Adrenal gland (tissue), 5 donors: ENCODE results near the gene ST8SIA5.

Experiments
- CTCF ChIP-seq, 6 experiments: fragments of 450-650 bp in 4 of 6; fragments of 200-600 bp in 2 of 6; sonication (generic) in 1 of 6; IDR thresholded peaks; 1 replicate in 5 of 6; 2 replicates in 1 of 6; pipeline versions ENCODE4 v1.5.1 to v1.8.0; 2016 to 2021; ENCODE audit warnings: antibody characterized with exemption in 6 of 6, mild to moderate bottlenecking in 2 of 6, moderate library complexity in 1 of 6
- POLR2A ChIP-seq, 2 donors: fragments of 450-650 bp; IDR thresholded peaks; one replicate each; pipeline ENCODE4 v1.6.1; 2017; ENCODE audit warnings: antibody characterized with exemption in 2 of 2, mild to moderate bottlenecking in 2 of 2, moderate library complexity in 1 of 2
- donor health status: DM: no; HTN: no; CAD: no.

GRCh38 chr18:46723856-46724415 lies 32.9 kb downstream of the ST8SIA5 start:
- TF ChIP-seq CTCF (IDR thresholded peaks at IDR 0.05) (no peak), POLR2A (IDR thresholded peaks at IDR 0.05) (no peak)
